ENCODE data around the gene CPNE6.
"Not testable (repeated sequence)": the region's sequence is repeated elsewhere in the genome, so short reads cannot be mapped to it uniquely, and the experiment has no call there.

CPNE6 gene

GRCh38 chr14:24071144-24071697 is at the start of gene CPNE6:
Gene CPNE6, plus strand, starts transcription at chr14:24071562. Its CDS starts 1,375 bp downstream, at chr14:24072937.
- no peak for DNase-seq (ENCODE audit: low read depth in 1 of 2, low spot score in 1 of 2)

GRCh38 chr14:24024939-24025418 is 46.4 kb upstream of the CPNE6 start:
- DNase-seq (ENCODE audit: low read depth in 1 of 2, low spot score in 1 of 2), result not testable (repeated sequence)

GRCh38 chr14:24029687-24030086 is 41.7 kb upstream of the CPNE6 start:
- DNase-seq (ENCODE audit: low read depth in 1 of 2, low spot score in 1 of 2), result not testable (repeated sequence)

GRCh38 chr14:24031331-24031730 is 40.0 kb upstream of the CPNE6 start:
- DNase-seq (ENCODE audit: low read depth in 1 of 2, low spot score in 1 of 2), result not testable (repeated sequence)

- no peak for DNase-seq (ENCODE audit: low read depth in 1 of 2, low spot score in 1 of 2)
Measured at GRCh38 chr14:24032727-24033418, 38.5 kb upstream of the CPNE6 start.

- not testable (repeated sequence) for DNase-seq (ENCODE audit: low read depth in 1 of 2, low spot score in 1 of 2)
Measured at GRCh38 chr14:24035769-24036168, 35.6 kb upstream of the CPNE6 start.

- peak; percentile 34 to 38 for DNase-seq (ENCODE audit: low read depth in 1 of 2, low spot score in 1 of 2)
Measured at GRCh38 chr14:24036169-24036962, 35.0 kb upstream of the CPNE6 start.

- DNase-seq (ENCODE audit: low read depth in 1 of 2, low spot score in 1 of 2), result not testable (repeated sequence)
Measured at GRCh38 chr14:24036963-24037657, 34.3 kb upstream of the CPNE6 start.

GRCh38 chr14:24037658-24038037 is 33.7 kb upstream of the CPNE6 start:
- DNase-seq (ENCODE audit: low read depth in 1 of 2, low spot score in 1 of 2), result no peak

GRCh38 chr14:24038686-24039085 is 32.7 kb upstream of the CPNE6 start:
- no peak for DNase-seq (ENCODE audit: low read depth in 1 of 2, low spot score in 1 of 2)

- DNase-seq (ENCODE audit: low read depth in 1 of 2, low spot score in 1 of 2), result no peak
Measured at GRCh38 chr14:24040692-24041091, 30.7 kb upstream of the CPNE6 start.

- no peak for DNase-seq (ENCODE audit: low read depth in 1 of 2, low spot score in 1 of 2)
Measured at GRCh38 chr14:24042746-24043145, 28.6 kb upstream of the CPNE6 start.

- DNase-seq (ENCODE audit: low read depth in 1 of 2, low spot score in 1 of 2), result not testable (repeated sequence)
Measured at GRCh38 chr14:24049002-24049401, 22.4 kb upstream of the CPNE6 start.

- not testable (repeated sequence) for DNase-seq (ENCODE audit: low read depth in 1 of 2, low spot score in 1 of 2)
Measured at GRCh38 chr14:24050753-24051152, 20.6 kb upstream of the CPNE6 start.

- peak in 1 of 2 donors; percentile 18 for DNase-seq (ENCODE audit: low read depth in 1 of 2, low spot score in 1 of 2)
Measured at GRCh38 chr14:24051176-24051788, 20.1 kb upstream of the CPNE6 start.

GRCh38 chr14:24051789-24052655 is 19.3 kb upstream of the CPNE6 start, which contains the start of gene CARMIL3:
Gene CARMIL3, plus strand, starts transcription at chr14:24052009. Its CDS starts 145 bp downstream, at chr14:24052154.
- DNase-seq (ENCODE audit: low read depth in 1 of 2, low spot score in 1 of 2), result peak; percentile 22 to 48

GRCh38 chr14:24052656-24053547 is 18.5 kb upstream of the CPNE6 start:
- peak in 1 of 2 donors; percentile 21 for DNase-seq (ENCODE audit: low read depth in 1 of 2, low spot score in 1 of 2)

- no peak for DNase-seq (ENCODE audit: low read depth in 1 of 2, low spot score in 1 of 2)
Measured at GRCh38 chr14:24053548-24054323, 17.6 kb upstream of the CPNE6 start.

Measured in stimulated activated CD4-positive, alpha-beta T cell treated with anti-CD3 and anti-CD28 coated beads, Interleukin-15, amount 100 ng/mL, for 1 hour (primary cell).